Adrenal gland (tissue), 5 donors: Measurements from ENCODE around the gene MYL3.

Experiments used
- POLR2A ChIP-seq, 2 donors: fragments of 450-650 bp; IDR thresholded peaks; one replicate each; pipeline ENCODE4 v1.6.1; 2017; ENCODE audit warnings: antibody characterized with exemption in 2 of 2, mild to moderate bottlenecking in 2 of 2, moderate library complexity in 1 of 2
- TF ChIP-seq, protein P1 (sequence below), 6 experiments: fragments of 450-650 bp in 4 of 6; fragments of 200-600 bp in 2 of 6; sonication (generic) in 1 of 6; IDR thresholded peaks; 1 replicate in 5 of 6; 2 replicates in 1 of 6; pipeline versions ENCODE4 v1.5.1 to v1.8.0; 2016 to 2021; ENCODE audit warnings: antibody characterized with exemption in 6 of 6, mild to moderate bottlenecking in 2 of 6, moderate library complexity in 1 of 6
- donor health status: DM: no; HTN: no; CAD: no.

DNA sequence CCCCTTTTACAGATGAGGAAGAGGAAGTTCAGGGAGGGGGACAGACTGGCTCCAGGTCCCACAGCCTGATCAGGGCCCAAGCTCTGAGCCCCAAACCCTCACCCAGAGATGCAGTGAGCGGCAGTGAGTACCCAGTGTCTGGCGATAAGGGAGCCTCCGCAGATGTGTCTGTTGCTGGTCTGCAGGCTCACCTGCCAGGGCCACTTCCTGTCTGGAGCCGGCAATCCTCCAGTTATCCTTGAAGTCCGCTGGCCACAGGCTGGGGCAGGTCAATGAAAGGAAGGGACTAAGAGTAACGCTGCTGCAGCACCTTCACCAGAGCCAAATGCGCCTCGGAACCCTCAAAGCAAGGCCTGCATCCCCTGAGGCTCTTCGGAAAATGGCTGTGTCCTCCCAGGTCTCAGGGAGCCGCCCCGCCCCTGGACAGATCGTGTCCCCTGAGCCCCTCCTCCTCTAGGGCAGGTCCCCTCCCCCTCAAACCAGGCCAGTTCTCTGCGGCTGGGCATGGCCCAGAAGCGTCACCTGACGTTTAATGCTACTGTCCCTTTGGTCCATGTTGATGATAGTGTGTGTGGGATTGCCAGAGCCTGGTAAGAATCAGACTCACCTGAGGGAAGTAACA lies 51.5 kb downstream of the MYL3 start:
- TF ChIP-seq POLR2A (IDR thresholded peaks at IDR 0.05), result no peak
- TF ChIP-seq, protein P1, sequence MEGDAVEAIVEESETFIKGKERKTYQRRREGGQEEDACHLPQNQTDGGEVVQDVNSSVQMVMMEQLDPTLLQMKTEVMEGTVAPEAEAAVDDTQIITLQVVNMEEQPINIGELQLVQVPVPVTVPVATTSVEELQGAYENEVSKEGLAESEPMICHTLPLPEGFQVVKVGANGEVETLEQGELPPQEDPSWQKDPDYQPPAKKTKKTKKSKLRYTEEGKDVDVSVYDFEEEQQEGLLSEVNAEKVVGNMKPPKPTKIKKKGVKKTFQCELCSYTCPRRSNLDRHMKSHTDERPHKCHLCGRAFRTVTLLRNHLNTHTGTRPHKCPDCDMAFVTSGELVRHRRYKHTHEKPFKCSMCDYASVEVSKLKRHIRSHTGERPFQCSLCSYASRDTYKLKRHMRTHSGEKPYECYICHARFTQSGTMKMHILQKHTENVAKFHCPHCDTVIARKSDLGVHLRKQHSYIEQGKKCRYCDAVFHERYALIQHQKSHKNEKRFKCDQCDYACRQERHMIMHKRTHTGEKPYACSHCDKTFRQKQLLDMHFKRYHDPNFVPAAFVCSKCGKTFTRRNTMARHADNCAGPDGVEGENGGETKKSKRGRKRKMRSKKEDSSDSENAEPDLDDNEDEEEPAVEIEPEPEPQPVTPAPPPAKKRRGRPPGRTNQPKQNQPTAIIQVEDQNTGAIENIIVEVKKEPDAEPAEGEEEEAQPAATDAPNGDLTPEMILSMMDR (IDR thresholded peaks at IDR 0.05), result no peak
